Loucy (cell line): ENCODE data around the gene STRAP.

Experiments used
- H2AFZ ChIP-seq: fragments of 200-600 bp; sonication (generic); 2 replicates; pipeline ENCODE4 v1.6.0; 2016; ENCODE audit warnings: antibody characterized with exemption, mild to moderate bottlenecking, low read length, moderate library complexity
- H3F3A ChIP-seq: fragments of 200-600 bp; 2 replicates; pipeline ENCODE4 v1.6.0; 2016; ENCODE audit warnings: antibody characterized with exemption, low read depth, mild to moderate bottlenecking
- H3K27me3 ChIP-seq: fragments of 200-600 bp; sonication (generic); 2 replicates; pipeline ENCODE4 v1.6.1; 2014; ENCODE audit warnings: low read length, mild to moderate bottlenecking; ENCODE audit not compliant: insufficient read depth, poor library complexity, severe bottlenecking
- H3K36me3 ChIP-seq: fragments of 200-600 bp; sonication (generic); 2 replicates; pipeline ENCODE4 v1.6.1; 2016; ENCODE audit warnings: low read length; ENCODE audit not compliant: insufficient read depth
- H3K4me1 ChIP-seq: fragments of 200-600 bp; sonication (generic); 2 replicates; pipeline ENCODE4 v1.5.1; 2014; ENCODE audit warnings: low read length, mild to moderate bottlenecking; ENCODE audit not compliant: insufficient read depth, poor library complexity, severe bottlenecking
- H3K4me2 ChIP-seq: fragments of 200-600 bp; sonication (generic); 2 replicates; pipeline ENCODE4 v1.6.0; 2014; ENCODE audit warnings: antibody characterized with exemption, low read length, low read depth, mild to moderate bottlenecking; ENCODE audit not compliant: poor library complexity, severe bottlenecking
- H3K4me3 ChIP-seq: fragments of 200-600 bp; sonication (generic); 2 replicates; pipeline ENCODE4 v1.5.1; 2014; ENCODE audit warnings: low read length, mild to moderate bottlenecking, mixed read lengths; ENCODE audit not compliant: poor library complexity, severe bottlenecking
- H3K79me2 ChIP-seq: fragments of 200-600 bp; sonication (generic); 2 replicates; pipeline ENCODE4 v1.6.1; 2014; ENCODE audit warnings: low read length; ENCODE audit not compliant: insufficient read depth
- H3K9ac ChIP-seq: fragments of 200-600 bp; sonication (generic); 2 replicates; pipeline ENCODE4 v1.6.0; 2014; ENCODE audit warnings: mild to moderate bottlenecking, low read depth, low read length, moderate library complexity; ENCODE audit not compliant: poor library complexity, severe bottlenecking
- H3K9me2 ChIP-seq: fragments of 200-600 bp; sonication (generic); replicated peaks from 2 replicates; pipeline ENCODE4 v1.6.1; 2016; ENCODE audit warnings: low read depth, low read length, mixed read lengths
- H3K9me3 ChIP-seq: fragments of 200-600 bp; sonication (generic); 2 replicates; pipeline ENCODE4 v1.6.1; 2014; ENCODE audit warnings: mild to moderate bottlenecking, antibody characterized with exemption, low read length, low read depth; ENCODE audit not compliant: insufficient read depth
- H4K20me1 ChIP-seq: fragments of 200-600 bp; sonication (generic); 2 replicates; pipeline ENCODE4 v1.6.0; 2014; ENCODE audit warnings: antibody characterized with exemption, low read length, mild to moderate bottlenecking; ENCODE audit not compliant: insufficient read depth, poor library complexity, severe bottlenecking
- EZH2phosphoT487 ChIP-seq: fragments of 200-600 bp; IDR thresholded peaks from 2 replicates; pipeline ENCODE4 v1.6.1; 2018; ENCODE audit warnings: antibody characterized with exemption, mild to moderate bottlenecking, moderate library complexity, borderline replicate concordance
- TF ChIP-seq, protein P1 (sequence below): fragments of 200-600 bp; sonication (generic); conservative IDR thresholded peaks from 2 replicates; pipeline ENCODE4 v1.5.1; 2014; ENCODE audit warnings: mild to moderate bottlenecking, antibody characterized with exemption, low read length

STRAP gene

GRCh38 chr12:15932971-15933370 is 50.8 kb downstream of the STRAP start:
- H3K79me2 ChIP-seq, result no peaks in the 10 kb centered on the region; the same call in 1 of the 2 replicates
- H2AFZ ChIP-seq, result no peak overlapping the region
- no peak overlapping the region for H3K9ac ChIP-seq
- no peaks in the 10 kb centered on the region for H3K9me2 ChIP-seq
- no peaks in the 10 kb centered on the region for H3K36me3 ChIP-seq
- no peaks in the 10 kb centered on the region for H3K27me3 ChIP-seq
- no peaks in the 10 kb centered on the region for H4K20me1 ChIP-seq
- no peak overlapping the region for H3K4me3 ChIP-seq
- H3K4me2 ChIP-seq, result no peak overlapping the region
- no peaks in the 10 kb centered on the region for H3K9me3 ChIP-seq
- TF ChIP-seq EZH2phosphoT487, result no peak
- H3K4me1 ChIP-seq, result no peaks in the 10 kb centered on the region
- no peaks in the 10 kb centered on the region for H3F3A ChIP-seq

- H3K9ac ChIP-seq, result no peak overlapping the region
- no peaks in the 10 kb centered on the region for H3K9me2 ChIP-seq
- TF ChIP-seq EZH2phosphoT487, result no peak
- TF ChIP-seq, protein P1, sequence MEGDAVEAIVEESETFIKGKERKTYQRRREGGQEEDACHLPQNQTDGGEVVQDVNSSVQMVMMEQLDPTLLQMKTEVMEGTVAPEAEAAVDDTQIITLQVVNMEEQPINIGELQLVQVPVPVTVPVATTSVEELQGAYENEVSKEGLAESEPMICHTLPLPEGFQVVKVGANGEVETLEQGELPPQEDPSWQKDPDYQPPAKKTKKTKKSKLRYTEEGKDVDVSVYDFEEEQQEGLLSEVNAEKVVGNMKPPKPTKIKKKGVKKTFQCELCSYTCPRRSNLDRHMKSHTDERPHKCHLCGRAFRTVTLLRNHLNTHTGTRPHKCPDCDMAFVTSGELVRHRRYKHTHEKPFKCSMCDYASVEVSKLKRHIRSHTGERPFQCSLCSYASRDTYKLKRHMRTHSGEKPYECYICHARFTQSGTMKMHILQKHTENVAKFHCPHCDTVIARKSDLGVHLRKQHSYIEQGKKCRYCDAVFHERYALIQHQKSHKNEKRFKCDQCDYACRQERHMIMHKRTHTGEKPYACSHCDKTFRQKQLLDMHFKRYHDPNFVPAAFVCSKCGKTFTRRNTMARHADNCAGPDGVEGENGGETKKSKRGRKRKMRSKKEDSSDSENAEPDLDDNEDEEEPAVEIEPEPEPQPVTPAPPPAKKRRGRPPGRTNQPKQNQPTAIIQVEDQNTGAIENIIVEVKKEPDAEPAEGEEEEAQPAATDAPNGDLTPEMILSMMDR, result no peak
- H3K4me3 ChIP-seq, result no peak overlapping the region
- no peaks in the 10 kb centered on the region for H3K27me3 ChIP-seq
- H3F3A ChIP-seq, result no peaks in the 10 kb centered on the region
- no peaks in the 10 kb centered on the region for H4K20me1 ChIP-seq
- no peaks in the 10 kb centered on the region for H3K4me1 ChIP-seq
- no peaks in the 10 kb centered on the region for H3K9me3 ChIP-seq
- H2AFZ ChIP-seq, result no peak overlapping the region
- no peaks in the 10 kb centered on the region for H3K36me3 ChIP-seq
- no peaks in the 10 kb centered on the region; the same call in 1 of the 2 replicates for H3K79me2 ChIP-seq
- no peak overlapping the region for H3K4me2 ChIP-seq
Observed at GRCh38 chr12:15933751-15934150, 51.6 kb downstream of the STRAP start.

DNA sequence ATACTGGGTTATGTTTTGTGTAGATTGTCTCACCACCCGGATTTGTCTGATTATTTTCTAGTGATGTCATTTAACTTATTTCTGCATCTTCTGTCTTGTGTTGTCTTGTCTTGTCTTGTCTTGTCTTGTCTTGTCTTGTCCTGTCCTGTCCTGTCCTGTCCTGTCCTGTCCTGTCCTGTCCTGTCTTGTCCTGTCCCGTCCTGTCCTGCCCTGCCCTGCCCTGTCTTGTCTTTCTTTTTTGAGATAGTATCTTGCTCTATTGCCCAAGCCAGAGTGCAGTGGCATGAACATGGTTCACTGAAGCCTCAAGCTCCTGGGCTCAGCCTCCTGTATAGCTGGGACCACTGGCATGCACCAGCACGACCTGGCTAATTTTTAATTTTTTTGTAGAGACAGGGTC is 54.6 kb downstream of the STRAP start:
- H3K9me2 ChIP-seq, result no peaks in the 10 kb centered on the region
- TF ChIP-seq, protein P1, result no peak
- TF ChIP-seq EZH2phosphoT487, result no peak
- no peaks in the 10 kb centered on the region for H3K36me3 ChIP-seq
- no peak overlapping the region for H2AFZ ChIP-seq
- no peaks in the 10 kb centered on the region for H3K9me3 ChIP-seq
- H3K4me1 ChIP-seq, result no peaks in the 10 kb centered on the region
- H3K27me3 ChIP-seq, result no peaks in the 10 kb centered on the region
- H3F3A ChIP-seq, result no peaks in the 10 kb centered on the region
- H4K20me1 ChIP-seq, result no peaks in the 10 kb centered on the region
- H3K9ac ChIP-seq, result no peak overlapping the region
- H3K4me3 ChIP-seq, result no peak overlapping the region
- H3K79me2 ChIP-seq, result no peaks in the 10 kb centered on the region; the same call in 1 of the 2 replicates
- H3K4me2 ChIP-seq, result no peak overlapping the region

DNA sequence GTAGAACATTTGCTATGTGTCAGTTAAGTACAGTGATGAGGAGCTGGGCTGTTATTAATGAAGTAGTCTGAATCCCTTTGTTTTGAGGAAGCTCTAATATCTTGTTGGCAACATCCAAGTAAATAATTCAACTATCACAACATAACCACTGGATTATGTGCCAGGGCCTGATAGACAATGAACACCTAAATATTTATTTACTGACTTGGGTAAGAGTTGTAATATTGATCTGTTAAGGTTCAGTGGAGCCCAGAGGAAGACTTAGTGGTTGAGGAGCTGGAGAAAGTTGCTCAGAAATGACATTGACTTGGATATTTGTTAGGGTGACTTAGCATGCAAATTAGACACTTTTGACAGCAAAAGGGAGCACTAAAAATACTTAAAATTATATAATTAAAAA is 55.7 kb downstream of the STRAP start:
- Histone ChIP-seq H3K4me2 (no peak overlapping the region), H2AFZ (no peak overlapping the region), H3K9ac (no peak overlapping the region), H3K36me3 (no peaks in the 10 kb centered on the region), H3K79me2 (no peaks in the 10 kb centered on the region; the same call in 1 of the 2 replicates), H3K9me2 (no peaks in the 10 kb centered on the region), H3K4me3 (no peak overlapping the region), H3F3A (no peaks in the 10 kb centered on the region), H4K20me1 (no peaks in the 10 kb centered on the region), H3K4me1 (no peaks in the 10 kb centered on the region), H3K27me3 (no peaks in the 10 kb centered on the region), H3K9me3 (no peaks in the 10 kb centered on the region)
- no peak for TF ChIP-seq EZH2phosphoT487
- TF ChIP-seq, protein P1, result no peak
